Keratinocyte (primary cell): ENCODE measurements around the gene C9orf153. TPM values are rescaled to one million over a fixed set of nuclear protein-coding genes. Genes with fewer than 3 reads are reported as not detected.

Experiments used
- DNase-seq: peaks from one replicate; pipeline ENCODE4 v3.0.0-alpha.2; 2011; ENCODE audit warnings: low read depth, missing footprints, low spot score
- FAIRE-seq: peaks from 2 replicates; lab custom pipeline; 2011; peaks lifted over from hg19 to GRCh38; lab: Jason Lieb, UNC
- H2AFZ ChIP-seq: 2 replicates; pipeline ENCODE4 v1.6.0; 2012; ENCODE audit warnings: low read length, control low read depth, inconsistent platforms; ENCODE audit not compliant: control insufficient read depth
- H3K27ac ChIP-seq: 2 replicates; pipeline ENCODE4 v1.5.1; 2011; ENCODE audit warnings: low read length; ENCODE audit not compliant: control insufficient read depth, insufficient read depth
- H3K27me3 ChIP-seq: 3 replicates; pipeline ENCODE4 v1.6.0; 2011; ENCODE audit warnings: low read length; ENCODE audit not compliant: control insufficient read depth, insufficient read depth; ENCODE audit errors: extremely low read depth
- H3K36me3 ChIP-seq, 2 experiments: 2 replicates in 1 of 2; 3 replicates in 1 of 2; pipeline ENCODE4 v1.5.1; 2011; ENCODE audit warnings: low read length in 2 of 2, mild to moderate bottlenecking in 1 of 2; ENCODE audit not compliant: control insufficient read depth in 2 of 2, insufficient read depth in 2 of 2; ENCODE audit errors: extremely low read depth in 1 of 2
- H3K4me1 ChIP-seq: 3 replicates; pipeline ENCODE4 v1.5.1; 2011; ENCODE audit warnings: low read length; ENCODE audit not compliant: control insufficient read depth, insufficient read depth; ENCODE audit errors: extremely low read depth
- H3K4me2 ChIP-seq: 3 replicates; pipeline ENCODE4 v1.6.0; 2011; ENCODE audit warnings: low read depth, low read length; ENCODE audit not compliant: control insufficient read depth, insufficient read depth; ENCODE audit errors: extremely low read depth
- H3K4me3 ChIP-seq, 3 experiments: fragments of 200-600 bp in 1 of 3; sonication (generic) in 1 of 3; 2 replicates in 2 of 3; 3 replicates in 1 of 3; pipeline ENCODE4 v1.5.1; 2011 to 2016; ENCODE audit warnings: low read length in 3 of 3, mild to moderate bottlenecking in 3 of 3, control low read depth in 2 of 3, inconsistent platforms in 1 of 3, low read depth in 1 of 3, mixed read lengths in 1 of 3, mixed run types in 1 of 3, moderate library complexity in 1 of 3; ENCODE audit not compliant: control insufficient read depth in 2 of 3, insufficient read depth in 2 of 3; ENCODE audit errors: extremely low read depth in 1 of 3
- H3K79me2 ChIP-seq: 2 replicates; pipeline ENCODE4 v1.6.0; 2012; ENCODE audit warnings: low read length; ENCODE audit not compliant: control insufficient read depth, insufficient read depth
- H3K9ac ChIP-seq: 3 replicates; pipeline ENCODE4 v1.6.0; 2011; ENCODE audit warnings: low read length; ENCODE audit not compliant: control insufficient read depth, insufficient read depth; ENCODE audit errors: extremely low read depth
- H3K9me1 ChIP-seq: 3 replicates; pipeline ENCODE4 v1.6.0; 2011; ENCODE audit warnings: low read length; ENCODE audit not compliant: control insufficient read depth, insufficient read depth; ENCODE audit errors: extremely low read depth
- H3K9me3 ChIP-seq: 2 replicates; pipeline ENCODE4 v1.5.1; 2012; ENCODE audit warnings: low read depth, low read length; ENCODE audit not compliant: control insufficient read depth
- H4K20me1 ChIP-seq: 3 replicates; pipeline ENCODE4 v1.6.0; 2011; ENCODE audit warnings: low read length; ENCODE audit not compliant: control insufficient read depth, insufficient read depth; ENCODE audit errors: extremely low read depth
- CTCF ChIP-seq, 3 experiments: IDR thresholded peaks in 1 of 3; conservative IDR thresholded peaks in 1 of 3; optimal IDR thresholded peaks in 1 of 3; 2 replicates in 2 of 3; 3 replicates in 1 of 3; pipeline versions ENCODE3 to v1.5.1; 2011; ENCODE audit warnings: low read length in 3 of 3, mild to moderate bottlenecking in 3 of 3, moderate library complexity in 2 of 3, control low read depth in 1 of 3, inconsistent platforms in 1 of 3; ENCODE audit not compliant: insufficient read depth in 2 of 3; ENCODE audit errors: extremely low read depth in 1 of 3
- EZH2 ChIP-seq: IDR thresholded peaks from one replicate; pipeline ENCODE4 v1.6.1; 2012; ENCODE audit warnings: inconsistent platforms, mild to moderate bottlenecking, low read length, moderate library complexity
- dilution Hi-C: fragments of 300-500 bp; cut with MboI; formaldehyde crosslinking; loops from one replicate; pipeline ENCODE4 v1.7.0; 2020; ENCODE audit warnings: low sequenced_read_pairs; ENCODE audit not compliant: extremely low pct_ligation_motif_present
- polyA plus RNA-seq, 5 experiments: library from polyadenylated mRNA; depleted of rRNA in 3 of 5; stranded (reverse) in 3 of 5; stranded (forward) in 1 of 5; unstranded in 1 of 5; fragments of >200 nt; gene quantifications; 1 replicate in 1 of 5; 2 replicates in 3 of 5; 3 replicates in 1 of 5; pipeline versions ENCODE4 v1.2.1 to v1.2.3, GENCODE V29; 2011 to 2012; ENCODE audit warnings: missing spikeins in 2 of 5, low read depth in 1 of 5, low replicate concordance in 1 of 5

C9orf153 gene
- polyA plus RNA-seq, 1 donor (not counting 4 experiments of a cell fraction or from before 2014, with no cell fraction given), result not detected

- H4K20me1 ChIP-seq, result no peaks in the 10 kb centered on the region
- TF ChIP-seq EZH2 (no peak), CTCF (optimal IDR thresholded peaks at IDR 0.05 in 1 of 3, IDR thresholded peaks at IDR 0.05 in 1 of 3, conservative IDR thresholded peaks at IDR 0.05 in 1 of 3; ENCODE audit: extremely low read depth in 1 of 3, insufficient read depth in 2 of 3, low read length in 3 of 3) (no peak)
- no peak overlapping the region for H3K4me3 ChIP-seq
- no peak overlapping the region for H3K9ac ChIP-seq
- no peaks in the 10 kb centered on the region for H3K36me3 ChIP-seq
- no peak overlapping the region for H3K27ac ChIP-seq
- dilution Hi-C loops, result no loop called here
- H3K9me3 ChIP-seq, result no peaks in the 10 kb centered on the region
- H3K4me1 ChIP-seq, result no peaks in the 10 kb centered on the region
- H3K4me2 ChIP-seq, result no peak overlapping the region
- no peaks in the 10 kb centered on the region for H3K9me1 ChIP-seq
- H2AFZ ChIP-seq, result no peak overlapping the region
- FAIRE-seq (no peak), DNase-seq (no peak)
- H3K27me3 ChIP-seq, result no peaks in the 10 kb centered on the region
- H3K79me2 ChIP-seq, result no peaks in the 10 kb centered on the region
Observed at GRCh38 chr9:86250123-86250522, 9.3 kb downstream of the C9orf153 start.

GRCh38 chr9:86248746-86249145 is 10.7 kb downstream of the C9orf153 start:
- H3K27ac ChIP-seq, result no peak overlapping the region
- no peaks in the 10 kb centered on the region for H3K79me2 ChIP-seq
- H3K4me2 ChIP-seq, result no peak overlapping the region
- H3K36me3 ChIP-seq, result no peaks in the 10 kb centered on the region
- H3K4me3 ChIP-seq, result no peak overlapping the region
- H4K20me1 ChIP-seq, result no peaks in the 10 kb centered on the region
- no peaks in the 10 kb centered on the region for H3K27me3 ChIP-seq
- no peaks in the 10 kb centered on the region for H3K9me3 ChIP-seq
- no peak overlapping the region for H2AFZ ChIP-seq
- no peak overlapping the region for H3K9ac ChIP-seq
- TF ChIP-seq EZH2, result no peak
- no peak for TF ChIP-seq CTCF (optimal IDR thresholded peaks at IDR 0.05 in 1 of 3, IDR thresholded peaks at IDR 0.05 in 1 of 3, conservative IDR thresholded peaks at IDR 0.05 in 1 of 3; ENCODE audit: extremely low read depth in 1 of 3, insufficient read depth in 2 of 3, low read length in 3 of 3)
- H3K4me1 ChIP-seq, result no peaks in the 10 kb centered on the region
- dilution Hi-C loops, result no loop called here
- DNase-seq (no peak), FAIRE-seq (no peak)
- no peaks in the 10 kb centered on the region for H3K9me1 ChIP-seq
